Measurements from ENCODE around the gene SNORC.

Gene SNORC

DNA sequence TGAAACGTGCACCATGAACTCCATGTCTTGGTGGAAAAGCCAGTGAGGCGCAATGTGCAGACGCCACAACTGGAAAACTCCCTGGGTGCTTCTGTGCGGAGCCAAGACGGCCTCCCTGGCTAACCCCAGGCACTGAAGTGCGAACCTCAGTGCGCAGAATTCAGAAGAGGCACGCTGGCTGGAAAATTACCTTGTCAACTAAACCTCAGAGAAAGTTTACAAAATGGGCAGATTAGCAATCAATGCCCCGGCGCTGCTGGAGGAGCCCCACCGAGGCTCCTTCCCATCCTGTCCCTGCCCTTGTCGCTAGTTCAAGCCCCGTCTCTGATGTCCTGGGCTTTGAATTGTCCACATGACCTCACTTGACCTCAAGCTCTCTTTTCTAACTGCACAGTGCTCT is 22.2 kb downstream of the SNORC start:
- no peak overlapping the region for H3K4me3 ChIP-seq (ENCODE audit: low read depth, low read length)
- TF ChIP-seq CTCF (IDR thresholded peaks at IDR 0.05; ENCODE audit: low read depth, low read length): no peak

DNA sequence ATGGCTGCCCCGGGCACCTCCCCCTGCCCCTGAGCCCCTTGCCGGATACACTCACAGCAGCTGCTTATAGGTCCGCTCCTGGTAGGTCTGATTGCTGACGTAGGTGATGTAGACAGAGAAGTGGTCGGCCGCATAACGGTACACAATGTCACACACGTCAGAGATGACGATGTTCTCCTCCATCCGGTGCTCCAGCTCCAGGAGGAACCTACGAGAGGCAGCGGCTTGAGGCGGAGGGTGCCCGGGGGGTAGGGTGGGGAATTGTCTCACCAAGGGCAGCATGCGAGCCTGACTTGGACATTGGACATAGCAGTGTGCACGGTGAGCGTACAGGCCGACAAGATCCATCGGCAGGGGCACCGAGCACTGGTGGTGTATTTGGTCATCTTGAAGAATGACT is 22.8 kb downstream of the SNORC start:
- TF ChIP-seq CTCF (IDR thresholded peaks at IDR 0.05; ENCODE audit: low read depth, low read length): no peak
- no peak overlapping the region for H3K4me3 ChIP-seq (ENCODE audit: low read depth, low read length)

GRCh38 chr2:232893834-232894233 is 23.8 kb downstream of the SNORC start:
- TF ChIP-seq CTCF (IDR thresholded peaks at IDR 0.05; ENCODE audit: low read depth, low read length): no peak
- H3K4me3 ChIP-seq (ENCODE audit: low read depth, low read length): no peak overlapping the region

- no peak overlapping the region for H3K4me3 ChIP-seq (ENCODE audit: low read depth, low read length)
- no peak for TF ChIP-seq CTCF (IDR thresholded peaks at IDR 0.05; ENCODE audit: low read depth, low read length)
Measured at GRCh38 chr2:232894251-232894650, 24.2 kb downstream of the SNORC start.

DNA sequence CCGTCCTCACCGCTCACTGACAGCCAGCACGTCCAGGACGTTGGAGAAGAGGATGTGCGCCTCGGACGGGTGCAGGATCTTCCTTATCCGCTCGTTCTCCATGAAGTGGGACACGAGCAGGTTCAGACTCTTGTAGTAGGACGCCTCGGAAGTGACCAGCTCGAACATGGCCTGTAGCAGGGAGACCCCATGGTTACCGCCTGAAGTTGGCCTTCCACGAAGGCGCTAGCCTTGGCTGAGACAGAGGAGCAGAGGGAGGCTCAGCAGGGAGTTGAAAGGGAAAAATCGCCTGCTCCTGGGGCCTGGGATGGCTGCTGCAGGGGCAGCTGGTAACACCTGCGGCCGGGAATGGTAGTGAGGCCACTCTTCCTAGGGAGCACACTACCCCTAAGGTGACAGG is 24.7 kb downstream of the SNORC start:
- TF ChIP-seq CTCF (IDR thresholded peaks at IDR 0.05; ENCODE audit: low read depth, low read length): no peak

GRCh38 chr2:232896111-232896510 is 26.0 kb downstream of the SNORC start:
- H3K4me3 ChIP-seq (ENCODE audit: low read depth, low read length): no peak overlapping the region
- no peak for TF ChIP-seq CTCF (IDR thresholded peaks at IDR 0.05; ENCODE audit: low read depth, low read length)

More for the DNA sequence above, 24.7 kb downstream of the SNORC start:
- no peak overlapping the region for H3K4me3 ChIP-seq (ENCODE audit: low read depth, low read length)

GRCh38 chr2:232896720-232897597 is 26.9 kb downstream of the SNORC start:
- no peak for TF ChIP-seq CTCF (IDR thresholded peaks at IDR 0.05; ENCODE audit: low read depth, low read length)
- H3K4me3 ChIP-seq (ENCODE audit: low read depth, low read length): no peak overlapping the region

Data from WI38 (cell line).